Stimulated activated CD8-positive, alpha-beta memory T cell treated with anti-CD3 and anti-CD28 coated beads, Interleukin-15, amount 100 ng/mL, for 48 hours (primary cell): Measurements from ENCODE around the gene GRM5.

Experiments
- DNase-seq, 2 donors: peaks; one replicate each; pipeline ENCODE4 v3.0.0-alpha.2; 2020; ENCODE audit warnings: low read depth in 2 of 2

GRM5 gene

GRCh38 chr11:88619656-88620385, 446.0 kb downstream of the GRM5 start:
- DNase-seq: no peak

GRCh38 chr11:88619071-88619425, 446.7 kb downstream of the GRM5 start:
- no peak for DNase-seq

GRCh38 chr11:88618327-88619070, 447.3 kb downstream of the GRM5 start:
- no peak for DNase-seq

GRCh38 chr11:88617226-88617625, 448.6 kb downstream of the GRM5 start:
- DNase-seq: no peak

- no peak for DNase-seq
Measured at GRCh38 chr11:88604260-88604659, 461.5 kb downstream of the GRM5 start.

- DNase-seq: no peak
Measured at GRCh38 chr11:88603091-88603867, 462.5 kb downstream of the GRM5 start.

- DNase-seq: no peak
Measured at GRCh38 chr11:88597387-88597786, 468.4 kb downstream of the GRM5 start.

GRCh38 chr11:88596786-88597185, 469.0 kb downstream of the GRM5 start:
- no peak for DNase-seq

- DNase-seq: no peak
Measured at GRCh38 chr11:88594274-88594950, 471.4 kb downstream of the GRM5 start.

GRCh38 chr11:88590361-88590760, 475.4 kb downstream of the GRM5 start:
- DNase-seq: no peak

- no peak for DNase-seq
Measured at GRCh38 chr11:88583251-88583650, 482.5 kb downstream of the GRM5 start.

- DNase-seq: no peak
Measured at GRCh38 chr11:88579466-88579865, 486.3 kb downstream of the GRM5 start.

GRCh38 chr11:88576741-88577140, 489.0 kb downstream of the GRM5 start:
- DNase-seq: no peak

GRCh38 chr11:88575916-88576315, 489.9 kb downstream of the GRM5 start:
- DNase-seq: no peak

- no peak for DNase-seq
Measured at GRCh38 chr11:88569342-88569741, 496.4 kb downstream of the GRM5 start.

GRCh38 chr11:88555829-88556202, 510.0 kb downstream of the GRM5 start:
- DNase-seq: no peak

- DNase-seq: no peak
Measured at GRCh38 chr11:88555018-88555828, 510.6 kb downstream of the GRM5 start.

- no peak for DNase-seq
Measured at GRCh38 chr11:88553204-88553603, 512.6 kb downstream of the GRM5 start.

GRCh38 chr11:88552379-88553062, 513.3 kb downstream of the GRM5 start:
- peak; percentile 21 to 36 for DNase-seq

- DNase-seq: no peak
Measured at GRCh38 chr11:88544656-88545280, 521.0 kb downstream of the GRM5 start.
